ENCODE results near the gene PIP4K2C.
"Not testable (repeated sequence)": the region's sequence is repeated elsewhere in the genome, so short reads cannot be mapped to it uniquely, and the experiment has no call there.

PIP4K2C gene

DNA sequence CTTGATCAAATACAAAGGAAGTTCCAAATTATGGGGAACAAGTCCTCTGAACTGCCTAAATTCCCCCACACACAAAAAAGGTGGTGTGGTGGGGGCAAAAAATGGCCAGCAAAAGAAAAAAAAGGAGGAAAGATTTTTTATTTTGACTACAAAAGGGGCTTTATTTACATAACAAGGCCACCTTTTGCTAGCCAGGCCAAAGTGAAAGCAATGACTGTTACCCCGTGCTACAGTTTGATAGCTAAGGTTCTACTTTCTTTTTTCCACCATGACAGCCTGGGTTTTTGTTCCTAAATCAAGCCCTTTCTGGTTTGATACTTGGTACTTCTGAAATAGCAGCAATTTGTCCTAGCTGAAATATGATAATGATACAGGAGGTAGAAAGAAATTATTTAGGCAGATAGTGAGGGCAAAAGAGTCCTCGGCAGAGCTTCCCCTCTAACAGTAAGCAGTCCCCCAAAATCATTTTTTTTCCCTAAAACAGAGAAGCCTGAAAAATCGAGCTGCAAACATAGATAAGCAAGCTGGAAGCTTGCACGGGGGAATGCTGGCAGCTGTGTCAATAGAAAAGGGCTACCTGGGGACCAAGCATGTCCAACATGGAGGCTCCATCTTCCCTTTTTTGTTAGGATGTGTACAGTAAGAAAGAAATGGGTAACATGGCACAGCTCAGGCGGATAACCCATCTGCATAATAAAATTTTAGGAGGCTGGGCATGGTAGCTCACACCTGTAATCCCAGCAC is 50.9 kb downstream of the PIP4K2C start:
- DNase-seq (ENCODE audit: extremely low read depth, low read depth): no peak

DNA sequence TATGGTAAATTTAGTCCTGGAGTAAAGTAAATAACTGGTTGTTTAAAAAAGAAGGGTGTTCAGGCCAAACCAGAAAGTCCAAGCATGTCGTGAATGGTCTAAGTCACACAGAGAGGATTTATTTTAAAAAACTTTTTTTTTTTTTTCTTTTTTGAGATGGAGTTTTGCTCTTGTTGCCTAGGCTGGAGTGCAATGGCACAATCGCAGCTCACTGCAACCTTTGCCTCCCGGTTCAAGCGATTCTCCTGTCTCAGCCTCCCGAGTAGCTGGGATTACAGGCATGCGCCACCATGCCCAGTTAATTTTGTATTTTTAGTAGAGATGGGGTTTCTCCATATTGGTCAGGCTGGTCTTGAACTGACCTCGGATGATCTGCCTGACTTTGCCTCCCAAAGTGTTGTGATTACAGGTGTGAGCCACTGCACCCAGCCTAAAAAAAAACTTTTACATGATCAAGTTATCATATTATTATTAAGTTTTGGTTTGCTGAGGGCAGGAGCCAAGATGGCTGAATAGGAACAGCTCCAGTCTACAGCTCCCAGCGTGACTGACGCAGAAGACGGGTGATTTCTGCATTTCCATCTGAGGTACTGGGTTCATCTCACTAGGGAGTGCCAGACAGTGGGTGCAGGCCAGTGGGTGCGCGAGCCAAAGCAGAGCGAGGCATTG is 55.1 kb downstream of the PIP4K2C start:
- peak; percentile 26 for DNase-seq (ENCODE audit: extremely low read depth, low read depth)
- H3K4me3 ChIP-seq (replicated peaks; ENCODE audit: low read depth, low read length): not testable (repeated sequence)

More for the DNA sequence above, 50.9 kb downstream of the PIP4K2C start:
- TF ChIP-seq, protein P1, sequence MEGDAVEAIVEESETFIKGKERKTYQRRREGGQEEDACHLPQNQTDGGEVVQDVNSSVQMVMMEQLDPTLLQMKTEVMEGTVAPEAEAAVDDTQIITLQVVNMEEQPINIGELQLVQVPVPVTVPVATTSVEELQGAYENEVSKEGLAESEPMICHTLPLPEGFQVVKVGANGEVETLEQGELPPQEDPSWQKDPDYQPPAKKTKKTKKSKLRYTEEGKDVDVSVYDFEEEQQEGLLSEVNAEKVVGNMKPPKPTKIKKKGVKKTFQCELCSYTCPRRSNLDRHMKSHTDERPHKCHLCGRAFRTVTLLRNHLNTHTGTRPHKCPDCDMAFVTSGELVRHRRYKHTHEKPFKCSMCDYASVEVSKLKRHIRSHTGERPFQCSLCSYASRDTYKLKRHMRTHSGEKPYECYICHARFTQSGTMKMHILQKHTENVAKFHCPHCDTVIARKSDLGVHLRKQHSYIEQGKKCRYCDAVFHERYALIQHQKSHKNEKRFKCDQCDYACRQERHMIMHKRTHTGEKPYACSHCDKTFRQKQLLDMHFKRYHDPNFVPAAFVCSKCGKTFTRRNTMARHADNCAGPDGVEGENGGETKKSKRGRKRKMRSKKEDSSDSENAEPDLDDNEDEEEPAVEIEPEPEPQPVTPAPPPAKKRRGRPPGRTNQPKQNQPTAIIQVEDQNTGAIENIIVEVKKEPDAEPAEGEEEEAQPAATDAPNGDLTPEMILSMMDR (IDR thresholded peaks at IDR 0.05; ENCODE audit: low read depth, low read length, missing control alignments): no peak
- H3K4me3 ChIP-seq (replicated peaks; ENCODE audit: low read depth, low read length): no peak overlapping the region

DNA sequence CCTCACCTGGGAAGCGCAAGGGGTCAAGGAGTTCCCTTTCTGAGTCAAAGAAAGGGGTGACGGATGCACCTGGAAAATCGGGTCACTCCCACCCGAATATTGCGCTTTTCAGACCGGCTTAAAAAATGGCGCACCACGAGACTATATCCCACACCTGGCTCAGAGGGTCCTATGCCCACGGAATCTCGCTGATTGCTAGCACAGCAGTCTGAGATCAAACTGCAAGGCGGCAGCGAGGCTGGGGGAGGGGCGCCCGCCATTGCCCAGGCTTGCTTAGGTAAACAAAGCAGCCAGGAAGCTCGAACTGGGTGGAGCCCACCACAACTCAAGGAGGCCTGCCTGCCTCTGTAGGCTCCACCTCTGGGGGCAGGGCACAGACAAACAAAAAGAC is 55.7 kb downstream of the PIP4K2C start:
- DNase-seq (ENCODE audit: extremely low read depth, low read depth); H3K4me3 ChIP-seq (replicated peaks; ENCODE audit: low read depth, low read length): not testable (repeated sequence)
